Measurements from ENCODE around the gene CASZ1.

Gene CASZ1

DNA sequence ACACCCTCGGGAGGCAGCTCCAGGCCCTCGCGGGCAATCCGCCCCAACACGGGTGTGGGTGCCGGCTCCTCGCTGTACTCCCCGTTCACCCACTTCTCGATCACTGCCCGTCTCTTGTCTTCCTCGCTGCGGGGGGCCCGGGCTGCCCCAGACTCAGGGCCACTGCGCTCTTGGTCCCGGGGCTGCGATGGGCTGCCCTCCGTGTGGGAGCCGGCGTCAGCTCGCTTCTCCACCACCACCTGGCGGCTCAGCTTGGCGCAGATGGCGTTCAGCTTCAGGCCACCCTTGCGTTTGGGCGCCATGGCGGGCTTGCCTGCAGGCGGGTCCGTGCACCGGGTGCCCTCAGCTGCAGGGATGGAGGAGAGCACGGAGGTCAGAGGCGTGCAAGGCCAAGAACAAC, 131.2 kb downstream of the CASZ1 start:
- DNase-seq, result no peak

DNA sequence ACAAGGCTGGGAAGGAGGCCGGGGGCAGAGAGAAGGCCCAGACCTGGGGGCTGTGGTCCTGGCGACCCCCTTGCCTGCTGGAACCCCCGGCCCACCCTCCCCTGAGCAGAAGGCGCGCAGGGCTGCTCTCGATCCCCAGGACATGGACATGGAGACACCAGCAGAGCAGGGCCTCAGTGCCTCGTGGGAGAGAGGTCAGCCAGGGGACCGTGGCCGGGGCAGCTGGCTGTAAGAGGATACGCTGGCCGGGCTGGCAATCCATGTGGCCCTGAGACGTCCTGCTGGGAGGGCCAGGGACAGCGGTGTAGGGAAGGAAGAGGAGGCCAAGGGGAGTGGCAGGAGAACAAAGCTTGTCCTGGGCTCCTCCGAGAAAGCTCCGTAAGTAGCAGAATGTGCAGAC, 132.2 kb downstream of the CASZ1 start:
- no peak for DNase-seq

DNA sequence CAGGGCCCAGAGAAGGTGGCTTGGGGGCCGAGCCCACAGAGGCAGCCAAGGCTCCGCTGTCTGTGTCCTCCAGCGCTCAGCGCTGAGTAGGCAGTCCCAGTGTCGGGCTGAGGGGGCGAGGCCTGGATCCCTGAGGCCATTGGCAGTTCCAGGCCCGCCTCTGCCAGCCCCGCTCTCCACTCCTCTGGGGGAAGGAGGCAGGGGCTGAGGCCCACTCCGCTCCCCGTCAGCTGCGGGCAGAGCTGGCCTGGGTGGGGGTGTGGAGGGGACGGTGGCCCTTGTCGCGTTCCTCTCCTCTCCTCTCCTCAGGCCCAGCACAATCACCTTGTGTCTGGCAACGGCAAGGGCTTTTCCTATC, 132.8 kb downstream of the CASZ1 start:
- no peak for DNase-seq

GRCh38 chr1:10662824-10663677, 133.4 kb downstream of the CASZ1 start:
- DNase-seq, result no peak

DNA sequence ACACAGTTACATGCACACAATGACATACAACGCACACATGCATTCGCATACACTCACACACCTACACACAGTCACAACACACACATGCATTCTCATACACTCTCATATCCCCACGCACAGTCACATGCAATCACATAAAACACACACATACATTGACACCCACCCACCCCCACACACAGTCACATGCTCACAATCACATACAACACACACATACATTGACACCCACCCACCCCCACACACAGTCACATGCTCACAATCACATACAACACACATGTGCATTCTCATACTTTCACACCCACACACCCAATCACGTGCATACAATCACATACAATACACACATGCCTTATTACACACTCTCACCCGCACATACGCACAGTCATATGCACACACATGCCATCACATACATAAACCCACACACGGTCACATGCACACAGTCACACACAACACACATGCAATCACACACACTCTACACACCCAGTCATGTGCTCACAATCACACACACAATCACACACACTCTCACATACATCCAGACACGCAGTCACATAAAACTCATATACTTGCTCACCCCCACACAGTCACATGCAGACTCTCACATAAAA, 134.3 kb downstream of the CASZ1 start:
- DNase-seq, result no peak

GRCh38 chr1:10661453-10661852, 135.0 kb downstream of the CASZ1 start:
- no peak for DNase-seq

DNA sequence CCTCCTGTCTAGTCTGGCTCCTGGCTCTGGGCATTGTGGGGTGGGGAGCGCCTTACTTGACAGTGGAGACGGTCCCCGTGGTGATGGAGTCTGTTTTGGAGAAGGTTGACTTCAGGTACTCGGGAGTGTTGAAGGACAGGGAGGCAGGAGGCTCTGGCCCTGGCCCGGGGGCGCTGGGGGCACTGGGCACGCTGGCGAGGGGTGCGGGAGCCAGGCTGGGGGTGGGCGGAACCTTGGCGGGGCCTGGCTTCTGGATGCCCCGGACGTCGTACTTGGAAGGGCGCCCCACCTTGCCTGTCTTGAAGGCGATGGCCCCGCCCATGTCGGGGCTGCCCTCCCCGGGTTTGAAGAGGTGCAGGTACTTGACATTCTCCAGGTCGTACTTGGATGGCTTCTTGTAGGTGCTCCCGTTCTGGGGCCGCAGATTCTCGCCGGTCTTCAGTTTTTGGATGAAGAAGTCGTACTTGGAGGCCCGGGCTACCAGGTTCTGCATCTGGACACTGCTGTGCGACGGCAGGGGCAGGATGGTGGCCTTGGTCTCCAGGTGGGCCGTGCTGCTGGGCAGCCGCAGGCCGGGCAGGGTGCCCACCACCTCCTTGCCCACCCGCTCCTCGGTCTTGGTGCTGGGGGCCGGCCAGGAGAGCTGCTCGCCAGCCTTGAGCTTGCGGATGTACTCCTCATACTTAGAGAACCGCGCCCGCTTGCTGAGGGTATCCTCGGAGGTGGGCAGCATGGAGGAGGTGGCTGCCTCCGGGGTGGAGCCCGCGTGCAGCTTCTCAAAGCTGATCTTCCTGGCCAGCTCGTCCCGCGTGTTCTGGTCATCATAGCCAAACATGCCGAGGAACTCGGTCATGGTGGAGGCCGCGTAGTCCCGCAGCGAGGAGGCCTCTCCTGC, 136.6 kb downstream of the CASZ1 start:
- no peak for DNase-seq

- no peak for DNase-seq
Observed at GRCh38 chr1:10659218-10659617, 137.2 kb downstream of the CASZ1 start.

- DNase-seq, result no peak
Observed at GRCh38 chr1:10658396-10659066, 137.9 kb downstream of the CASZ1 start.

GRCh38 chr1:10657088-10657847, 139.2 kb downstream of the CASZ1 start:
- no peak for DNase-seq

- DNase-seq, result no peak
Observed at GRCh38 chr1:10656431-10656830, 140.0 kb downstream of the CASZ1 start.

DNA sequence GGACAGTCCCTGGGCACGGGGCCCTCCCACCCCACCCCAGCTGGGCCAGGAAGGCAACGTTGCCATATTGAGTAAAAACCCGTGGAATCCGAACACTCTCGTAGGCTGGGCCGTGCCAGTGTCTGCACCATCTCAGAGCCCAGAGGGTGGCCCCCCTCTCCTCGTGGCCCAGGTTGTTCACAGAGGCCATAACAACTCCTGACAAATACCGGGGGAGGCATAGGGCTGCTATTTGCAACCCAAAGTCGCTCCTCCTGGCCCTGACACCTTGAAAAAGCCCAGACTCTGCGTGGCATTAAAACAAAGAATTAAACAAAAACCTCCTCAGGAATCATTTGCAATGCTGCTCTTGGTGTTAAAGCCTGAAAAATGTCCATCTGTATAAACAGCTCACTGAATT, 141.4 kb downstream of the CASZ1 start:
- DNase-seq, result no peak

- DNase-seq, result no peak
Observed at GRCh38 chr1:10653370-10654125, 142.9 kb downstream of the CASZ1 start.

DNA sequence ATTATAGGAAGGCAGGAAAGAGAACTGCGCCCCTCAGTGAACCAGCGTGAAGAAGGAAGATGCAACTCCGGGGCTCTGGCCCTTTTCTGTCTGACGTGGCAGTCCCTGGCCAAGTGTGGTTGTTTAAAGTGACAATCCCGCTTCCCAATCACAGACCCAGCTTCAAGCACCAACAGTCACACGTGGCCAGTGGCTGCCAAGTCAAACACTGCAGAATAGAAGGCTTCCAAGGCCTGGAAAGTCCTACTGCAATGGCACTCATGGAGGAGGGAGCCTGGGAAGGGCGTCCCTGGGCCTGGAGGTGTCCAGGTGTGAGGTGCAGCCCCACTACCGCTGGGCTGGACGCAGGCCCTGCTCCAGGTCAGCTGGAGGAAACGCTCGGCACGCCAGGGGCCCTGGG, 143.8 kb downstream of the CASZ1 start:
- DNase-seq, result no peak

DNA sequence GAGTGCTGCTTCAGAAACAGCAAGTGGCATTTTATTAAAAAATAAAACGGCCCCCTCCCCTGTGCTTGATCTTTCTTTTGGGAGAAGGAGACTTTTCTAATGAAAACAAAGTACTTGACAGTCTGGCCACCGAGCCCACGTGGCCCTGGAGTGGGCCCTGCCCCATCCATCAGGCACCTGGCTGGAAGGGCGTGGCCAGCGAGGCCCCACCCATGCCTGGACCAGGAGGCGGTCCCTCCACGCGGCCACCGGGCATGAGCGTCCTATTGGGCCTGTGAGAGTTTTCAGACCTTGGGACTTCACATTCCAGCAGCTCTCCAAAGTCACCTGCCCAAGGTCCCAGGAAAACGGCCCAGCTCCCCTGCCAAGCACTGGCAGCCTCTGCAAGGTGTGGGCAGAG, 144.7 kb downstream of the CASZ1 start:
- DNase-seq, result no peak

DNA sequence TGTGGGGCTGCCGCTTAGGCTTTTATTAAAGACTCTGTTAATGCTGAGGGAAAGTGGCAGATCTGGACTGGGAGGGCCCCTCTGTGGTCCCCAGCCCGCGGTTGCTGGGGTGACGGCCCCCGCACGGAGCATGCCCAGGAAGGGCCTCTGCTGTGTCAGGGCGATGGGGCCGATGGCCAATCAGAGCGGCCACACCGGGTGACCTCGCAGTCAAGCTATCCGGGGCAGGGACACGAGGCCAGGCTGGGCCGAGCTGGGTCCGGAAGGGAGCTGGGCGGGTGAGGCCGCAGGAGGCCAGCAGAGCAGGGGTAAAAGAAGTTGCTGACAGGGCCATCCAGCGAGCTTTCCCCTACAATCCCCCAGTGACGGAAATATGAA, 145.1 kb downstream of the CASZ1 start:
- no peak for DNase-seq

- DNase-seq, result no peak
Observed at GRCh38 chr1:10650556-10651388, 145.7 kb downstream of the CASZ1 start.

GRCh38 chr1:10649517-10650201, 146.8 kb downstream of the CASZ1 start:
- no peak for DNase-seq

DNA sequence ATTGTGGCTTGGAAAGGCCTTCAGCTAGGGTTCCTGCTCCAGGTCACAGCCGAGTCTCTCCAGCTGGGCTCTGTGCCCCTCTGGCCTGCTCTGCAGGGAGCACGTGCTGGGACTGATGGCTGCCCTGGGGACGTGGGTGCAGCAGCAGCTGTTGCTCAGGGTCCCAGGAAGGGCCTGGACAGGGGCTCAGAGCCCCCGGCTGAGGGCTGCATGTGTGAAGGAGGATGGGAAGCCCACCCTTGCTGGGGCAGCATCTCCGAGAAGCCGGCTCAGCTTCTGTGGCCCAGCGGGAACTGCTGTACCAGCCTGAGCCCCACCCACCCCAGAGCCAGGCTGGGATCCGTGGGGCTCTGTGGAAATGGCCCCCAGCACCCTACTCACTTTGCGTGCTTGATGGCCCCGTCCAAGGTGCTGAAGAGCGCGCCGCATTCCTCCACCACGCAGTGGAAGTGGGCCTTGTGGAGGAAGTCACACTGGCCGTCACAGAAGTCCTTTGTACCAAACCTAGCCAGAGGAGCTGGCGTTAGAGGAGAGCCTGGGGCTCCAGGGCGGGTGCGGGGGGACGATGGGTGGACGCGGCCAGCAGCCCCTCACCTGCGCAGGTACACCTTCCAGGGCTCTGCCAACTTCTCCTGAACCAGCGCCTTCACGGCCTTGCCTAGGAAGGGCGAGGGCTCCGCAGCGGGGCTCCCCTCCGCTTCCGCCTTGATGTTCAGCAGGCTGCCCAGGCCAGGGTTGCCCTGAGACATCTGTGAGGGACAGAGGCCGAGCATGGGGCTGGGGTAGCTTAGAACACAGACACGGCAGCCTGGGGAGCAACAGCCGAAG, 147.5 kb downstream of the CASZ1 start:
- DNase-seq, result no peak

Measured in CD4-positive, alpha-beta T cell treated with Interferon gamma for 1 hour (primary cell).